Tibial nerve (tissue), 4 donors: ENCODE data around the gene PRRC2B.

ENCODE experiments used
- CTCF ChIP-seq, 5 experiments: fragments of 200-600 bp in 3 of 5; fragments of 450-650 bp in 2 of 5; sonication (generic) in 3 of 5; IDR thresholded peaks; one replicate each; pipeline ENCODE4 v1.5.1; 2016 to 2019; ENCODE audit warnings: antibody characterized with exemption in 5 of 5, mild to moderate bottlenecking in 3 of 5, moderate library complexity in 2 of 5
- EP300 ChIP-seq, 2 donors: sonication (generic); formaldehyde crosslinking; IDR thresholded peaks; one replicate each; pipeline ENCODE4 v1.6.1; 2017; ENCODE audit warnings: antibody characterized with exemption in 2 of 2, mild to moderate bottlenecking in 1 of 2
- POLR2A ChIP-seq, 2 donors: fragments of 450-650 bp; IDR thresholded peaks; one replicate each; pipeline ENCODE4 v1.6.1; 2017; ENCODE audit warnings: antibody characterized with exemption in 2 of 2, mild to moderate bottlenecking in 2 of 2, moderate library complexity in 2 of 2

- TF ChIP-seq POLR2A (IDR thresholded peaks at IDR 0.05) = no peak
- no peak for TF ChIP-seq CTCF (IDR thresholded peaks at IDR 0.05)
- TF ChIP-seq EP300 (IDR thresholded peaks at IDR 0.05) = no peak
Measured at GRCh38 chr9:131436376-131436775, 42.5 kb downstream of the PRRC2B start.
